ENCODE results near the gene POLR1E. TPM values are rescaled to one million over a fixed set of nuclear protein-coding genes. Genes with fewer than 3 reads are reported as not detected.

Gene POLR1E
- total and polyA plus RNA-seq, 10 of the 15 experiments (the other 5 are each of a cell fraction or from before 2014, with no cell fraction given), result 13.7 to 71.3 (median 50.4) TPM

DNA sequence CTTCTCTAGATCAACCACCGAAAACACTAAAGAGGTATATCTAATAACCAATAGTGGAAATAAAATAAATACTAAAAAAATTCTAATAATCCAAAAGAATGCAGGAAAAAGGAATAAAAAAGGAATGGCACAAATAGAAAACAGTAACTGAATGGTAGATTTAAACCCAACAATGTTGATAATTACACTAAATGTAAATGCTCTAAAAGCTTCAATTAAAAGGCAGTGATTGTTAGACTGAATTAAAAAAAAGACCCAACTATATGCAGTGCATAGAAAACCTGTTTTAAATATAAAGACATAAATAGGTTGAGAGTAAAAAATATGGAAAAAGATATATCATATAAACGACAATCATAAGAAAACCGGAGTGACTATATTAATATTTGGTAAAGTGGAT is 11.3 kb upstream of the POLR1E start:
- no peak overlapping the region for H3K4me2 ChIP-seq (ENCODE audit: control insufficient read depth, insufficient read depth)
- H3K79me2 ChIP-seq (ENCODE audit: control insufficient read depth, insufficient read depth, low read length), result no peaks in the 10 kb centered on the region
- DNase-seq (ENCODE audit: low read depth, low spot score), result no peak
- ChIA-PET CTCF (no interaction called here), POLR2A (no interaction called here), SMC1A (ENCODE audit: uncharacterized antibody, unreplicated experiment) (interaction anchor here (1.2 kb wide), 1 partner anchor 8 kb away, joined by 3 read pairs; no protein-coding TSS in a partner anchor), RAD21 (ENCODE audit: unreplicated experiment) (no interaction called here)
- no TSS peak for BruUV-seq (replicated peaks)
- in situ Hi-C loops (cut with MboI), result no loop called here
- TF ChIP-seq BACH1 (IDR thresholded peaks at IDR 0.05; ENCODE audit: borderline replicate concordance) (no peak), IKZF2 (IDR thresholded peaks at IDR 0.05) (no peak), CBX5 (IDR thresholded peaks at IDR 0.05; ENCODE audit: low read depth) (no peak), CHD2 (IDR thresholded peaks at IDR 0.05; ENCODE audit: borderline replicate concordance, low read depth, low read length) (no peak), PBX3 (IDR thresholded peaks at IDR 0.05; ENCODE audit: insufficient replicate concordance, low read depth, low read length) (no peak), HDAC6 (IDR thresholded peaks at IDR 0.05; ENCODE audit: unreplicated experiment) (no peak), GABPA (IDR thresholded peaks at IDR 0.05; ENCODE audit: low read depth) (no peak), SRF (IDR thresholded peaks at IDR 0.05; ENCODE audit: low read depth in 2 of 2, low read length in 2 of 2) (no peak), MYC (IDR thresholded peaks at IDR 0.05; ENCODE audit: insufficient read depth, insufficient read length, insufficient replicate concordance, low read length, severe bottlenecking) (no peak), SMARCA5 (IDR thresholded peaks at IDR 0.05) (no peak)
- H3K9ac ChIP-seq (ENCODE audit: control insufficient read depth, insufficient read depth, low read length), result no peak overlapping the region
- H3K36me3 ChIP-seq (ENCODE audit: control insufficient read depth in 2 of 2, insufficient read depth in 2 of 2, low read length in 1 of 2), result no peaks in the 10 kb centered on the region
- no peak for FAIRE-seq
- no peak for ATAC-seq
- H2AFZ ChIP-seq (ENCODE audit: control insufficient read depth, low read depth, low read length), result no peak overlapping the region
- H3K27me3 ChIP-seq (replicated peaks in 1 of 2; ENCODE audit: control insufficient read depth in 2 of 2, insufficient read depth in 2 of 2, low read length in 1 of 2), result no peaks in the 10 kb centered on the region; a peak in 1 of 4 replicates
- no peaks in the 10 kb centered on the region for H4K20me1 ChIP-seq (ENCODE audit: control insufficient read depth, insufficient read depth)
- no peak overlapping the region for H3K4me3 ChIP-seq
- intact Hi-C loops (cut with micrococcal nuclease; ENCODE audit: unreplicated experiment), result no loop called here
- no peaks in the 10 kb centered on the region for H3K4me1 ChIP-seq (ENCODE audit: control insufficient read depth, insufficient read depth, low read length)
- H3K9me3 ChIP-seq (replicated peaks; ENCODE audit: control insufficient read depth, insufficient read depth, low read length), result no peaks in the 10 kb centered on the region; the same call in 1 of the 3 replicates
- no peak overlapping the region for H3K27ac ChIP-seq (ENCODE audit: control insufficient read depth, insufficient read depth)
- 95% methylated on average over 3 of the region's 3 CpGs for WGBS (ENCODE audit: insufficient coverage, insufficient replicate concordance, low lambda C conversion rate, missing lambda C conversion rate)

Measured in GM12878 (cell line).